HK-2 (cell line): ENCODE results near the gene RHPN2.
"Not testable (repeated sequence)": the region's sequence is repeated elsewhere in the genome, so short reads cannot be mapped to it uniquely, and the experiment has no call there.

Experiments
- DNase-seq: peaks from one replicate; pipeline ENCODE4 v3.0.0-alpha.2; 2018; ENCODE audit not compliant: unreplicated experiment

Gene RHPN2

GRCh38 chr19:32977280-32977679, 87.4 kb downstream of the RHPN2 start:
- no peak for DNase-seq

- DNase-seq: peak; percentile 60
Measured at GRCh38 chr19:32976223-32976805, 88.4 kb downstream of the RHPN2 start.

GRCh38 chr19:32971715-32972540, 92.8 kb downstream of the RHPN2 start, which contains the start of the genes CEP89 and FAAP24:
CEP89 (minus strand) TSS chr19:32971958; CDS start chr19:32971874, 84 bp downstream.
FAAP24 (plus strand) TSS chr19:32972242; CDS start chr19:32973197, 955 bp downstream.
- DNase-seq: peak; percentile 99

- peak; percentile 4 for DNase-seq
Measured at GRCh38 chr19:32971012-32971595, 93.6 kb downstream of the RHPN2 start.

- no peak for DNase-seq
Measured at GRCh38 chr19:32969549-32969948, 95.1 kb downstream of the RHPN2 start.

GRCh38 chr19:32966750-32967149, 97.9 kb downstream of the RHPN2 start:
- DNase-seq: no peak

GRCh38 chr19:32945260-32945659, 119.4 kb downstream of the RHPN2 start:
- no peak for DNase-seq

GRCh38 chr19:32941273-32941672, 123.4 kb downstream of the RHPN2 start:
- DNase-seq: not testable (repeated sequence)

- no peak for DNase-seq
Measured at GRCh38 chr19:32936065-32936464, 128.6 kb downstream of the RHPN2 start.

- no peak for DNase-seq
Measured at GRCh38 chr19:32935629-32936028, 129.1 kb downstream of the RHPN2 start.

GRCh38 chr19:32933571-32933970, 131.1 kb downstream of the RHPN2 start:
- no peak for DNase-seq

- no peak for DNase-seq
Measured at GRCh38 chr19:32930567-32930966, 134.1 kb downstream of the RHPN2 start.

- no peak for DNase-seq
Measured at GRCh38 chr19:32928806-32929205, 135.9 kb downstream of the RHPN2 start.
